ENCODE measurements around the gene ITGB4. TPM values are rescaled to one million over a fixed set of nuclear protein-coding genes. Genes with fewer than 3 reads are reported as not detected.

Gene ITGB4
- total and polyA plus RNA-seq, 9 donors = 3.3 to 55.6 (median 12.8) TPM

GRCh38 chr17:75684249-75684648 lies 37.0 kb upstream of the ITGB4 start:
- Histone ChIP-seq H3K4me1 (ENCODE audit: insufficient read depth) (no peaks in the 10 kb centered on the region), H3K4me3 (no peak overlapping the region), H3K27ac (no peak overlapping the region), H3K27me3 (no peaks in the 10 kb centered on the region), H3K9me3 (no peaks in the 10 kb centered on the region), H3K36me3 (no peaks in the 10 kb centered on the region)
- 90 to 96% (median 94%) methylated on average over 5 of the region's 5 CpGs for WGBS, 3 donors
- TF ChIP-seq POLR2A (IDR thresholded peaks at IDR 0.05) (no peak), CTCF (IDR thresholded peaks at IDR 0.05) (no peak), EP300 (IDR thresholded peaks at IDR 0.05) (no peak)
- intact Hi-C loops (cut with DNase I) = loop anchor here in 2 of 4 donors (5.0 kb wide), 1 partner anchor 63 kb away; no protein-coding TSS in a partner anchor
- DNase-seq = no peak

DNA sequence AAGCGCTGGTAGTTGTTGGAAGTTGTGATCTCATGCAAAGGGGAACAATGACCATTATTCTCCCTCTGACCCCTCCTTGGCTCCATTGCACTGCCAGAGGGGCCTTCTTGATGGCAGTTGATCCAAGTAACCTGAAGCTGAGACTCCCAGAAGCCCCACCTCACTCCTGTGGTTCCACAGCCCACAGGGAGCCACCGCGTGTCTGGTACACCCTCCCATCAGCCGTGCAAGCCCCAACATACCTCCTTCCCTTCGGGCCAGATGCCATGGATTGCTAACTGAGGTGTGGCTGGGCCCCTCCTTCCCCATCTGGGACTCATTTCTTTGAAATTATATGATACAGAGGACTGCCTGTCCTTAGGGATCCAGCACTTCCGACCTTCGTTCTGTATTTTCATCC lies 36.3 kb upstream of the ITGB4 start:
- Histone ChIP-seq H3K4me3 (no peak overlapping the region), H3K27ac (no peak overlapping the region), H3K9me3 (no peaks in the 10 kb centered on the region), H3K4me1 (ENCODE audit: insufficient read depth) (no peaks in the 10 kb centered on the region), H3K27me3 (no peaks in the 10 kb centered on the region), H3K36me3 (no peaks in the 10 kb centered on the region)
- intact Hi-C loops (cut with DNase I) = loop anchor here in 2 of 4 donors (5.0 kb wide), 1 partner anchor 62 kb away; no protein-coding TSS in a partner anchor
- WGBS, 3 donors = 73 to 81% (median 79%) methylated on average over 7 of the region's 7 CpGs
- TF ChIP-seq EP300 (IDR thresholded peaks at IDR 0.05) (no peak), CTCF (IDR thresholded peaks at IDR 0.05) (no peak), POLR2A (IDR thresholded peaks at IDR 0.05) (no peak)
- no peak for DNase-seq

GRCh38 chr17:75685499-75685898 lies 35.8 kb upstream of the ITGB4 start:
- 80 to 88% (median 85%) methylated on average over 3 of the region's 3 CpGs for WGBS, 3 donors
- Histone ChIP-seq H3K27ac (no peak overlapping the region), H3K9me3 (no peaks in the 10 kb centered on the region), H3K4me3 (no peak overlapping the region), H3K36me3 (no peaks in the 10 kb centered on the region), H3K4me1 (ENCODE audit: insufficient read depth) (no peaks in the 10 kb centered on the region), H3K27me3 (no peaks in the 10 kb centered on the region)
- no peak for DNase-seq
- TF ChIP-seq POLR2A (IDR thresholded peaks at IDR 0.05) (no peak), EP300 (IDR thresholded peaks at IDR 0.05) (no peak), CTCF (IDR thresholded peaks at IDR 0.05) (no peak)
- intact Hi-C loops (cut with DNase I) = no loop called here

- no peak overlapping the region for H3K4me3 ChIP-seq
- intact Hi-C loops (cut with DNase I) = no loop called here
- DNase-seq = peak in 1 of 5 donors; percentile 13
- H3K4me1 ChIP-seq (ENCODE audit: insufficient read depth) = no peaks in the 10 kb centered on the region
- no peaks in the 10 kb centered on the region for H3K36me3 ChIP-seq
- H3K27me3 ChIP-seq = no peaks in the 10 kb centered on the region
- H3K27ac ChIP-seq = no peak overlapping the region
- 81 to 83% (median 82%) methylated on average over 11 of the region's 11 CpGs for WGBS, 3 donors
- H3K9me3 ChIP-seq = no peaks in the 10 kb centered on the region
- TF ChIP-seq CTCF (IDR thresholded peaks at IDR 0.05) (no peak), EP300 (IDR thresholded peaks at IDR 0.05) (no peak), POLR2A (IDR thresholded peaks at IDR 0.05) (no peak)
Observed at GRCh38 chr17:75688209-75688825, 32.9 kb upstream of the ITGB4 start.

Data from ovary (tissue), 9 donors.